Activated B cell treated with CpG ODN at 0.5 μM for 24 hours (primary cell): ENCODE data around the gene ECPAS. TPM values are rescaled to one million over a fixed set of nuclear protein-coding genes. Genes with fewer than 3 reads are reported as not detected.

Source experiments
- ATAC-seq: fragments of 200-7000 bp; cut with Tn5 transposase; one replicate; pipeline ENCODE4 v1.10.0; 2021; ENCODE audit warnings: low read depth, mild to moderate bottlenecking, moderate library complexity
- CTCF ChIA-PET: fragments of 350-600 bp; sonication (Branson Sonifier 250); formaldehyde crosslinking; loops from one replicate; lab custom pipeline; 2021; ENCODE audit warnings: antibody characterized with exemption; lab: Charles Lee
- POLR2A ChIA-PET: fragments of 350-600 bp; sonication (Branson Sonifier 250); formaldehyde crosslinking; loops from one replicate; lab custom pipeline; 2021; ENCODE audit warnings: antibody characterized with exemption; lab: Charles Lee
- DNase-seq: peaks from one replicate; pipeline ENCODE4 v3.0.0; 2022
- H3K27ac Mint-ChIP-seq: one replicate; pipeline ENCODE4 v1.8.0; 2020; ENCODE audit warnings: mixed read lengths
- H3K27me3 Mint-ChIP-seq: one replicate; pipeline ENCODE4 v1.8.0; 2021; ENCODE audit warnings: mixed read lengths
- H3K36me3 Mint-ChIP-seq: one replicate; pipeline ENCODE4 v1.8.0; 2021; ENCODE audit warnings: low read depth, mixed read lengths
- H3K4me1 Mint-ChIP-seq: one replicate; pipeline ENCODE4 v1.8.0; 2021; ENCODE audit warnings: mixed read lengths
- H3K4me3 Mint-ChIP-seq: one replicate; pipeline ENCODE4 v1.8.0; 2020; ENCODE audit warnings: mild to moderate bottlenecking, mixed read lengths
- H3K9me3 Mint-ChIP-seq: one replicate; pipeline ENCODE4 v1.8.0; 2020; ENCODE audit warnings: mixed read lengths
- CTCF ChIP-seq: fragments of 200-600 bp; IDR thresholded peaks from one replicate; pipeline ENCODE4 v1.8.0; 2022; ENCODE audit warnings: antibody characterized with exemption, mild to moderate bottlenecking
- intact Hi-C: fragments of 100-400 bp; cut with micrococcal nuclease; formaldehyde crosslinking; loops from one replicate; pipeline ENCODE4 v1.15.1; 2024
- total RNA-seq: library from RNA; stranded (reverse); gene quantifications from 2 replicates; pipeline ENCODE4 v1.2.3, GENCODE V29; 2022

The ECPAS gene
- total RNA-seq, 1 donor from 2014 or later = 81.9 TPM

- peaks cover 57% of the 10 kb centered on the region for H3K36me3 Mint-ChIP-seq
- no peak for TF ChIP-seq CTCF
- no peak for DNase-seq
- CTCF ChIA-PET = no interaction called here
- intact Hi-C loops = no loop called here
- H3K4me1 Mint-ChIP-seq = no peaks in the 10 kb centered on the region
- POLR2A ChIA-PET = no interaction called here
- no peaks in the 10 kb centered on the region for H3K9me3 Mint-ChIP-seq
- H3K27ac Mint-ChIP-seq = no peak overlapping the region
- H3K27me3 Mint-ChIP-seq = no peaks in the 10 kb centered on the region
- ATAC-seq = no peak
- no peak overlapping the region for H3K4me3 Mint-ChIP-seq
Measured at GRCh38 chr9:111362526-111362925, 121.7 kb downstream of the ECPAS start.

- no peak for TF ChIP-seq CTCF
- ATAC-seq = no peak
- CTCF ChIA-PET = no interaction called here
- Mint-ChIP-seq H3K27me3 (no peaks in the 10 kb centered on the region), H3K9me3 (no peaks in the 10 kb centered on the region), H3K4me3 (no peak overlapping the region), H3K27ac (no peak overlapping the region), H3K36me3 (peaks cover 44% of the 10 kb centered on the region), H3K4me1 (no peaks in the 10 kb centered on the region)
- DNase-seq = no peak
- intact Hi-C loops = no loop called here
- POLR2A ChIA-PET = no interaction called here
Measured at GRCh38 chr9:111360881-111361280, 123.3 kb downstream of the ECPAS start.

GRCh38 chr9:111356481-111357244 is 127.5 kb downstream of the ECPAS start:
- Mint-ChIP-seq H3K27me3 (peaks cover 6% of the 10 kb centered on the region), H3K4me1 (no peaks in the 10 kb centered on the region), H3K9me3 (peaks cover 7% of the 10 kb centered on the region), H3K36me3 (peaks cover 8% of the 10 kb centered on the region), H3K4me3 (no peak overlapping the region), H3K27ac (no peak overlapping the region)
- POLR2A ChIA-PET = no interaction called here
- ATAC-seq = no peak
- no peak for TF ChIP-seq CTCF
- intact Hi-C loops = no loop called here
- DNase-seq = no peak
- CTCF ChIA-PET = no interaction called here

GRCh38 chr9:111352545-111352944 is 131.6 kb downstream of the ECPAS start:
- Mint-ChIP-seq H3K9me3 (peaks cover 7% of the 10 kb centered on the region), H3K36me3 (no peaks in the 10 kb centered on the region), H3K4me3 (no peak overlapping the region), H3K4me1 (no peaks in the 10 kb centered on the region), H3K27me3 (peaks cover 9% of the 10 kb centered on the region), H3K27ac (no peak overlapping the region)
- no peak for DNase-seq
- POLR2A ChIA-PET = interaction anchor here (0.6 kb wide), 1 partner anchor 420 kb away, joined by 3 read pairs; no protein-coding TSS in a partner anchor
- intact Hi-C loops = no loop called here
- no peak for TF ChIP-seq CTCF
- CTCF ChIA-PET = no interaction called here
- no peak for ATAC-seq

GRCh38 chr9:111350556-111350955 is 133.6 kb downstream of the ECPAS start:
- Mint-ChIP-seq H3K27ac (no peak overlapping the region), H3K36me3 (no peaks in the 10 kb centered on the region), H3K27me3 (peaks cover 9% of the 10 kb centered on the region), H3K4me1 (no peaks in the 10 kb centered on the region), H3K4me3 (no peak overlapping the region), H3K9me3 (peaks cover 7% of the 10 kb centered on the region)
- ChIA-PET POLR2A (no interaction called here), CTCF (no interaction called here)
- intact Hi-C loops = no loop called here
- DNase-seq (no peak), ATAC-seq (no peak)
- TF ChIP-seq CTCF = no peak
